HepG2 (cell line): Measurements from ENCODE around the gene MRPL58. TPM values are rescaled to one million over a fixed set of nuclear protein-coding genes. Genes with fewer than 3 reads are reported as not detected.

Experiments used
- ATAC-seq: fragments of 200-7000 bp; cut with Tn5 transposase; 3 replicates; pipeline ENCODE4 v1.9.1; 2020; ENCODE audit warnings: mild to moderate bottlenecking, moderate library complexity
- BruUV-seq: library from RNA; stranded (reverse); fragments of 400-500 nt; replicated peaks from 2 replicates; lab custom pipeline; 2021; lab: Mats Ljungman, UMichigan
- CTCF ChIA-PET: fragments of 300-600 bp; formaldehyde crosslinking; extraction: SDS; loops from one replicate; lab custom pipeline; 2021; ENCODE audit warnings: low total read pairs, inconsistent platforms, low intra/inter-chr PET ratio; lab: Yijun Ruan, JAX
- POLR2A ChIA-PET: fragments of 350-600 bp; sonication (Branson Sonifier 250); formaldehyde crosslinking; loops from one replicate; lab custom pipeline; 2020; ENCODE audit warnings: antibody characterized with exemption, inconsistent platforms; lab: Yijun Ruan, JAX
- DNase-seq: peaks from one replicate; pipeline ENCODE4 v3.0.0-alpha.2; 2015; ENCODE audit warnings: low spot score
- FAIRE-seq: peaks from 3 replicates; lab custom pipeline; 2011; peaks lifted over from hg19 to GRCh38; lab: Jason Lieb, UNC
- H2AFZ ChIP-seq: one replicate; pipeline ENCODE4 v1.6.1; 2011; ENCODE audit warnings: low read length, inconsistent platforms
- H3K27ac ChIP-seq: fragments of 300-600 bp; 3 replicates; pipeline ENCODE4 v1.8.0; 2011; ENCODE audit warnings: mixed run types, mild to moderate bottlenecking, mixed read lengths, low read length, inconsistent platforms; ENCODE audit not compliant: insufficient read depth; ENCODE audit errors: extremely low read length
- H3K27me3 ChIP-seq, 2 experiments: fragments of 200-600 bp in 1 of 2; 2 replicates in 1 of 2; 3 replicates in 1 of 2; pipeline versions ENCODE4 v1.6.0 to v1.8.0; 2011; ENCODE audit warnings: low read length in 2 of 2, mild to moderate bottlenecking in 2 of 2, moderate library complexity in 2 of 2, inconsistent platforms in 1 of 2; ENCODE audit not compliant: insufficient read depth in 2 of 2, control insufficient read depth in 1 of 2
- H3K36me3 ChIP-seq, 2 experiments: fragments of 200-600 bp in 1 of 2; replicated peaks in 1 of 2; 2 replicates in 1 of 2; 3 replicates in 1 of 2; pipeline versions ENCODE4 v1.5.1 to v1.8.0; 2011; ENCODE audit warnings: low read length in 2 of 2, inconsistent platforms in 1 of 2; ENCODE audit not compliant: insufficient read depth in 2 of 2, control insufficient read depth in 1 of 2
- H3K4me1 ChIP-seq: 2 replicates; pipeline ENCODE4 v1.5.1; 2012; ENCODE audit warnings: low read length, inconsistent platforms; ENCODE audit not compliant: insufficient read depth
- H3K4me2 ChIP-seq: 2 replicates; pipeline ENCODE4 v1.6.0; 2011; ENCODE audit warnings: low read depth, low read length, inconsistent platforms
- H3K4me3 ChIP-seq, 3 experiments: fragments of 200-600 bp in 1 of 3; sonication (generic), shearing (Covaris generic) in 1 of 3; replicated peaks in 1 of 3; 2 replicates each; pipeline ENCODE4 v1.5.1; 2011 to 2016; ENCODE audit warnings: low read length in 3 of 3, inconsistent platforms in 2 of 3, low read depth in 2 of 3, mild to moderate bottlenecking in 2 of 3, control low read depth in 1 of 3, mixed read lengths in 1 of 3; ENCODE audit not compliant: insufficient read depth in 1 of 3
- H3K79me2 ChIP-seq: one replicate; pipeline ENCODE4 v1.6.1; 2011; ENCODE audit warnings: low read length, inconsistent platforms; ENCODE audit not compliant: insufficient read depth
- H3K9ac ChIP-seq: 2 replicates; pipeline ENCODE4 v1.6.0; 2011; ENCODE audit warnings: mild to moderate bottlenecking, low read depth, low read length, inconsistent platforms; ENCODE audit not compliant: insufficient read depth
- H3K9me3 ChIP-seq: 2 replicates; pipeline ENCODE4 v1.5.1; 2012; ENCODE audit warnings: mild to moderate bottlenecking, low read length
- H4K20me1 ChIP-seq: 2 replicates; pipeline ENCODE4 v1.6.0; 2011; ENCODE audit warnings: inconsistent platforms, mild to moderate bottlenecking, low read length, moderate library complexity; ENCODE audit not compliant: insufficient read depth
- CAMTA2 ChIP-seq: sonication (generic); formaldehyde crosslinking; IDR thresholded peaks from 2 replicates; pipeline ENCODE4 v1.4.0; 2020; ENCODE audit warnings: mild to moderate bottlenecking, missing genetic modification reagents, borderline replicate concordance
- CEBPB ChIP-seq: IDR thresholded peaks from 2 replicates; pipeline ENCODE4 v1.6.1; 2011; ENCODE audit warnings: low read depth, low read length, improper control_type of control experiment, borderline replicate concordance
- CEBPG ChIP-seq: IDR thresholded peaks from 2 replicates; pipeline ENCODE4 v1.6.1; 2016
- FLYWCH1 ChIP-seq: sonication (generic); formaldehyde crosslinking; IDR thresholded peaks from 2 replicates; pipeline ENCODE4 v1.8.1; 2023; ENCODE audit warnings: mild to moderate bottlenecking, missing genetic modification reagents
- GATAD2A ChIP-seq: IDR thresholded peaks from 2 replicates; pipeline ENCODE4 v1.6.1; 2016
- HIC2 ChIP-seq: sonication (generic); formaldehyde crosslinking; IDR thresholded peaks from 2 replicates; pipeline ENCODE4 v1.9.0; 2022; ENCODE audit warnings: low read depth, missing genetic modification reagents
- HNF1A ChIP-seq, 2 experiments: sonication (generic) in 1 of 2; formaldehyde crosslinking in 1 of 2; IDR thresholded peaks; 2 replicates each; pipeline versions ENCODE4 v1.4.0 to v1.6.1; 2016 to 2020; ENCODE audit warnings: borderline replicate concordance in 1 of 2, low read depth in 1 of 2, mild to moderate bottlenecking in 1 of 2, missing genetic modification reagents in 1 of 2
- HNF4A ChIP-seq: sonication (generic); formaldehyde crosslinking; IDR thresholded peaks from 2 replicates; pipeline ENCODE4 v1.4.0; 2020; ENCODE audit warnings: missing genetic modification reagents
- KLF6 ChIP-seq: IDR thresholded peaks from 2 replicates; pipeline ENCODE4 v1.8.0; 2016; ENCODE audit warnings: missing biosample characterization, missing genetic modification reagents
- MZF1 ChIP-seq: sonication (generic); formaldehyde crosslinking; IDR thresholded peaks from 2 replicates; pipeline ENCODE4 v1.8.1; 2023; ENCODE audit warnings: mild to moderate bottlenecking, missing genetic modification reagents, borderline replicate concordance
- ZBTB46 ChIP-seq: sonication (generic); formaldehyde crosslinking; IDR thresholded peaks from 2 replicates; pipeline ENCODE4 v1.4.0; 2020; ENCODE audit warnings: mild to moderate bottlenecking, missing genetic modification reagents, borderline replicate concordance
- ZNF264 ChIP-seq: sonication (generic); formaldehyde crosslinking; IDR thresholded peaks from 2 replicates; pipeline ENCODE4 v1.4.0; 2020; ENCODE audit warnings: missing genetic modification reagents
- ZNF710 ChIP-seq: sonication (generic); formaldehyde crosslinking; IDR thresholded peaks from 2 replicates; pipeline ENCODE4 v1.5.0; 2020; ENCODE audit warnings: mild to moderate bottlenecking, missing genetic modification reagents, borderline replicate concordance
- WGBS: methylation state at CpG from one replicate; pipeline ENCODE4 v1.1.6; 2017; ENCODE audit warnings: low lambda C conversion rate; 5-methylcytosine and 5-hydroxymethylcytosine counted together
- in situ Hi-C: cut with HindIII; loops from 2 replicates; pipeline ENCODE4 v1.10.0; 2017; ENCODE audit warnings: low pct_unique_long_range_greater_than_20kb; ENCODE audit not compliant: extremely low pct_ligation_motif_present
- intact Hi-C: fragments of 100-400 bp; cut with micrococcal nuclease; formaldehyde crosslinking; loops from one replicate; pipeline ENCODE4 v1.10.0; 2022; ENCODE audit not compliant: unreplicated experiment
- polyA plus RNA-seq, 8 experiments: library from polyadenylated mRNA; depleted of rRNA in 3 of 8; stranded (reverse) in 7 of 8; unstranded in 1 of 8; fragments of >200 nt; fragmentation: Illumina TruSeq in 4 of 8; extraction: Trizol in 4 of 8; gene quantifications; 2 replicates each; pipeline versions ENCODE4 v1.2.1 to v1.2.3, GENCODE V29; 2011 to 2016; ENCODE audit warnings: low read depth in 4 of 8, missing spikeins in 1 of 8, mixed read lengths in 1 of 8; ENCODE audit not compliant: insufficient read depth in 1 of 8
- total RNA-seq, 5 experiments: library from RNA; depleted of rRNA; stranded (reverse); fragments of >200 nt; fragmentation: Illumina TruSeq; extraction: Trizol; gene quantifications; 2 replicates each; pipeline ENCODE4 v1.2.3, GENCODE V29; 2016; ENCODE audit warnings: low read depth in 1 of 5

Gene MRPL58
- total and polyA plus RNA-seq, 2 of the 13 experiments (the other 11 are each of a cell fraction or from before 2014, with no cell fraction given) = 44.9 to 68.9 TPM

GRCh38 chr17:75048249-75048878 is 35.9 kb downstream of the MRPL58 start:
- POLR2A ChIA-PET = interaction anchor here (0.5 to 4.8 kb wide), 12 partner anchors 13 to 106 kb away, joined by 3 to 76 read pairs (median 6); partner anchors contain the start of genes ARMC7, MRPL58 and NT5C
- TSS peak; percentile 58 for BruUV-seq
- FAIRE-seq (peak; percentile 4), ATAC-seq (no peak), DNase-seq (no peak)
- peaks cover 29% of the 10 kb centered on the region for H3K79me2 ChIP-seq
- no peak overlapping the region for H3K27ac ChIP-seq
- intact Hi-C loops (loop anchor here (5.0 kb wide), 1 partner anchor 39 kb away; the partner anchor contains the start of gene SLC16A5), in situ Hi-C loops (no loop called here)
- peaks cover 29% of the 10 kb centered on the region for H3K4me1 ChIP-seq
- H3K36me3 ChIP-seq = peaks cover 7 to 25% of the 10 kb centered on the region in 2 experiments; a peak in 4 of 5 replicates
- peak overlapping the region; percentile 75 to 98 (median 90) for H3K4me3 ChIP-seq
- WGBS = 41% methylated on average over 5 of the region's 5 CpGs
- peak overlapping the region; percentile 93 for H3K4me2 ChIP-seq
- H4K20me1 ChIP-seq = no peaks in the 10 kb centered on the region; the same call in 1 of the 2 replicates
- no peak overlapping the region for H2AFZ ChIP-seq
- peak overlapping the region; percentile 92 for H3K9ac ChIP-seq
- H3K9me3 ChIP-seq = no peaks in the 10 kb centered on the region
- no peaks in the 10 kb centered on the region; a peak in 1 of 5 replicates for H3K27me3 ChIP-seq
- CTCF ChIA-PET = no interaction called here
- TF ChIP-seq CEBPB = peak; percentile 26; the same call in 1 of the 2 replicates
- TF ChIP-seq FLYWCH1 = no peak
- no peak for TF ChIP-seq CAMTA2 (CRISPR knock-in tag)
- no peak for TF ChIP-seq KLF6 (CRISPR knock-in tag)
- no peak for TF ChIP-seq MZF1 (CRISPR knock-in tag)
- no peak for TF ChIP-seq ZNF264 (CRISPR knock-in tag)
- TF ChIP-seq HIC2 = peak; percentile 70; the same call in 1 of the 2 replicates
- TF ChIP-seq CEBPG (CRISPR knock-in tag) = peak; percentile 26; the same call in 1 of the 2 replicates
- TF ChIP-seq ZBTB46 (CRISPR knock-in tag) = no peak
- TF ChIP-seq ZNF710 (CRISPR knock-in tag) = no peak
- TF ChIP-seq HNF4A (CRISPR knock-in tag) = 0 out of 2 replicates have a peak, but pooled peaks have one; percentile 12
- TF ChIP-seq GATAD2A (CRISPR knock-in tag) = peak; percentile 19; the same call in 1 of the 2 replicates
- TF ChIP-seq HNF1A (IDR thresholded peaks at IDR 0.05; ENCODE audit: low read depth) = no peak
- TF ChIP-seq HNF1A (CRISPR knock-in tag; IDR thresholded peaks at IDR 0.05; ENCODE audit: borderline replicate concordance) = no peak
